Neural progenitor cell (in vitro differentiated cells): ENCODE results near the gene CARD19.

Experiments used
- CTCF ChIP-seq: fragments of 200-600 bp; sonication (generic); IDR thresholded peaks from 2 replicates; pipeline ENCODE4 v1.5.1; 2017; ENCODE audit warnings: antibody characterized with exemption, mild to moderate bottlenecking
- EZH2phosphoT487 ChIP-seq: fragments of 200-600 bp; sonication (generic); IDR thresholded peaks from 2 replicates; pipeline ENCODE4 v1.6.1; 2017; ENCODE audit warnings: antibody characterized with exemption

DNA sequence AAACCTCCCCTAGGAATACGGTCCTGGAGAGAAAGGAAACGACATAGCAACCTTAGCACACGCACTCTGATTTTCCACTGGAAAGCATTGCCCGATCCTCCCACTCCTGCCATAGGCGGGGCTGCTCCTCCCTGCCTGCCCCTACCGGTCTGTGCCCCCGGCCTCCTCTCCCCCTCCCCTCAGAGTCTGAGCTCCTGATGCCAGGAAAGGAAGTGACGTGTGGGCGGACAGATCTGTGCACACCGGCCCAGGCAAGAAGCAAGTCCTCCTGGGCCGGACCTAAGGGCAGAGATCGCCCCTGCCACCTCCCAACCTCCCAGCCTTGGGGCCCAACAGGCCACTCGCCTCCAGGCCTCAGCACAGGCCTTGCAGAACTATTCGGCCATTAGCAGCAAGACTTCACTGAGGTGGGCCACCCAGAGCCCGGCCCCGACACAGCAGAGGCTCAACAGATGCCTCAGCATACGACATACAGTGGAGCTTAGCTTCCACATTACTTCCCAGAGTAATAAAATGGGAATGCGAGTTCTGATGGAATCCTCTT lies 30.9 kb downstream of the CARD19 start:
- TF ChIP-seq CTCF: no peak
- no peak for TF ChIP-seq EZH2phosphoT487
